ENCODE measurements around the gene MPP2.

MPP2 gene

GRCh38 chr17:43832976-43833829 is 74.1 kb downstream of the MPP2 start, which contains the start of gene MPP3 (continued):
- TF ChIP-seq, protein P1, sequence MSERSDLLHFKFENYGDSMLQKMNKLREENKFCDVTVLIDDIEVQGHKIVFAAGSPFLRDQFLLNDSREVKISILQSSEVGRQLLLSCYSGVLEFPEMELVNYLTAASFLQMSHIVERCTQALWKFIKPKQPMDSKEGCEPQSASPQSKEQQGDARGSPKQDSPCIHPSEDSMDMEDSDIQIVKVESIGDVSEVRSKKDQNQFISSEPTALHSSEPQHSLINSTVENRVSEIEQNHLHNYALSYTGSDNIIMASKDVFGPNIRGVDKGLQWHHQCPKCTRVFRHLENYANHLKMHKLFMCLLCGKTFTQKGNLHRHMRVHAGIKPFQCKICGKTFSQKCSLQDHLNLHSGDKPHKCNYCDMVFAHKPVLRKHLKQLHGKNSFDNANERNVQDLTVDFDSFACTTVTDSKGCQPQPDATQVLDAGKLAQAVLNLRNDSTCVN (tag by site-specific recombination; optimal IDR thresholded peaks at IDR 0.05), result peak; percentile 56
- TF ChIP-seq ZNF561 (tag by site-specific recombination; IDR thresholded peaks at IDR 0.05; ENCODE audit: borderline replicate concordance) (peak; percentile 25; the same call in 1 of the 2 replicates), AEBP2 (tag by site-specific recombination; IDR thresholded peaks at IDR 0.05; ENCODE audit: borderline replicate concordance) (no peak), ZNF555 (tag by site-specific recombination; conservative IDR thresholded peaks at IDR 0.05) (no peak)

GRCh38 chr17:43832168-43832975 is 75.0 kb downstream of the MPP2 start:
- no peaks in the 10 kb centered on the region for H3K9me3 ChIP-seq (ENCODE audit: control insufficient read depth, insufficient read depth, low read depth, low read length)
- H3K36me3 ChIP-seq (ENCODE audit: control insufficient read depth in 2 of 2, insufficient read depth in 1 of 2, low read length in 2 of 2), result peaks cover 5 to 44% of the 10 kb centered on the region in 2 experiments
- H3K4me1 ChIP-seq (ENCODE audit: control insufficient read depth, insufficient read depth, low read length), result peaks cover 3% of the 10 kb centered on the region; the same call in 1 of the 2 replicates
- POLR2A ChIA-PET, result interaction anchor here (0.5 to 1.0 kb wide), 5 partner anchors 10 to 386 kb away, joined by 3 to 4 read pairs (median 3); partner anchors contain the start of gene CD300LG
- CTCF ChIA-PET, result interaction anchor here (0.6 to 5.0 kb wide), 4 partner anchors 9 to 14 kb away, joined by 3 to 29 read pairs (median 4); partner anchors contain the start of gene CD300LG
- peak overlapping the region; percentile 33; the same call in 1 of the 2 replicates for H3K27ac ChIP-seq (ENCODE audit: extremely low read depth, low read depth, low read length)
- peak overlapping the region; percentile 69 for H3K4me3 ChIP-seq (ENCODE audit: low read depth, low read length)
- TF ChIP-seq ZNF660 (tag by site-specific recombination; IDR thresholded peaks at IDR 0.05) (no peak), SP3 (tag by site-specific recombination; IDR thresholded peaks at IDR 0.05) (peak; percentile 62), ZBTB6 (tag by site-specific recombination; IDR thresholded peaks at IDR 0.05) (0 out of 2 replicates have a peak, but pooled peaks have one; percentile 17), ZNF223 (tag by site-specific recombination; IDR thresholded peaks at IDR 0.05) (no peak), ZNF221 (tag by site-specific recombination; IDR thresholded peaks at IDR 0.05; ENCODE audit: borderline replicate concordance) (no peak), IKZF3 (tag by site-specific recombination; IDR thresholded peaks at IDR 0.05) (no peak), SCRT2 (tag by site-specific recombination; IDR thresholded peaks at IDR 0.05) (no peak), ZNF561 (tag by site-specific recombination; IDR thresholded peaks at IDR 0.05; ENCODE audit: borderline replicate concordance) (0 out of 2 replicates have a peak, but pooled peaks have one; percentile 2), ZNF423 (tag by site-specific recombination; IDR thresholded peaks at IDR 0.05) (peak; percentile 83), ZBTB8A (tag by site-specific recombination; IDR thresholded peaks at IDR 0.05) (peak; percentile 64), ZBTB20 (tag by site-specific recombination; IDR thresholded peaks at IDR 0.05) (peak; percentile 91), ZFP69B (tag by site-specific recombination; IDR thresholded peaks at IDR 0.05) (0 out of 2 replicates have a peak, but pooled peaks have one; percentile 10), PRDM1 (tag by site-specific recombination; IDR thresholded peaks at IDR 0.05) (no peak), GLI2 (tag by site-specific recombination; IDR thresholded peaks at IDR 0.05; ENCODE audit: borderline replicate concordance, low read depth) (no peak), ZNF341 (tag by site-specific recombination; IDR thresholded peaks at IDR 0.05; ENCODE audit: low read depth) (peak; percentile 73), ZFP3 (tag by site-specific recombination; IDR thresholded peaks at IDR 0.05; ENCODE audit: low read depth) (no peak), GLIS1 (tag by site-specific recombination; IDR thresholded peaks at IDR 0.05) (peak; percentile 84), ZNF626 (tag by site-specific recombination; IDR thresholded peaks at IDR 0.05) (no peak), KLF10 (tag by site-specific recombination; IDR thresholded peaks at IDR 0.05) (no peak)
- TF ChIP-seq, protein P2, sequence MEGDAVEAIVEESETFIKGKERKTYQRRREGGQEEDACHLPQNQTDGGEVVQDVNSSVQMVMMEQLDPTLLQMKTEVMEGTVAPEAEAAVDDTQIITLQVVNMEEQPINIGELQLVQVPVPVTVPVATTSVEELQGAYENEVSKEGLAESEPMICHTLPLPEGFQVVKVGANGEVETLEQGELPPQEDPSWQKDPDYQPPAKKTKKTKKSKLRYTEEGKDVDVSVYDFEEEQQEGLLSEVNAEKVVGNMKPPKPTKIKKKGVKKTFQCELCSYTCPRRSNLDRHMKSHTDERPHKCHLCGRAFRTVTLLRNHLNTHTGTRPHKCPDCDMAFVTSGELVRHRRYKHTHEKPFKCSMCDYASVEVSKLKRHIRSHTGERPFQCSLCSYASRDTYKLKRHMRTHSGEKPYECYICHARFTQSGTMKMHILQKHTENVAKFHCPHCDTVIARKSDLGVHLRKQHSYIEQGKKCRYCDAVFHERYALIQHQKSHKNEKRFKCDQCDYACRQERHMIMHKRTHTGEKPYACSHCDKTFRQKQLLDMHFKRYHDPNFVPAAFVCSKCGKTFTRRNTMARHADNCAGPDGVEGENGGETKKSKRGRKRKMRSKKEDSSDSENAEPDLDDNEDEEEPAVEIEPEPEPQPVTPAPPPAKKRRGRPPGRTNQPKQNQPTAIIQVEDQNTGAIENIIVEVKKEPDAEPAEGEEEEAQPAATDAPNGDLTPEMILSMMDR (tag by site-specific recombination; IDR thresholded peaks at IDR 0.05), result 0 out of 2 replicates have a peak, but pooled peaks have one; percentile 35
- TF ChIP-seq, protein P3, sequence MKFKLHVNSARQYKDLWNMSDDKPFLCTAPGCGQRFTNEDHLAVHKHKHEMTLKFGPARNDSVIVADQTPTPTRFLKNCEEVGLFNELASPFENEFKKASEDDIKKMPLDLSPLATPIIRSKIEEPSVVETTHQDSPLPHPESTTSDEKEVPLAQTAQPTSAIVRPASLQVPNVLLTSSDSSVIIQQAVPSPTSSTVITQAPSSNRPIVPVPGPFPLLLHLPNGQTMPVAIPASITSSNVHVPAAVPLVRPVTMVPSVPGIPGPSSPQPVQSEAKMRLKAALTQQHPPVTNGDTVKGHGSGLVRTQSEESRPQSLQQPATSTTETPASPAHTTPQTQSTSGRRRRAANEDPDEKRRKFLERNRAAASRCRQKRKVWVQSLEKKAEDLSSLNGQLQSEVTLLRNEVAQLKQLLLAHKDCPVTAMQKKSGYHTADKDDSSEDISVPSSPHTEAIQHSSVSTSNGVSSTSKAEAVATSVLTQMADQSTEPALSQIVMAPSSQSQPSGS (tag by site-specific recombination; IDR thresholded peaks at IDR 0.05; ENCODE audit: low read depth), result no peak
